Cerebellar cortex (tissue), 1 donor: Measurements from ENCODE around the gene PRMT5.

Experiments used
- DNase-seq: peaks from one replicate; pipeline ENCODE4 v3.0.0-alpha.2; 2015; ENCODE audit warnings: low spot score

Gene PRMT5

DNA sequence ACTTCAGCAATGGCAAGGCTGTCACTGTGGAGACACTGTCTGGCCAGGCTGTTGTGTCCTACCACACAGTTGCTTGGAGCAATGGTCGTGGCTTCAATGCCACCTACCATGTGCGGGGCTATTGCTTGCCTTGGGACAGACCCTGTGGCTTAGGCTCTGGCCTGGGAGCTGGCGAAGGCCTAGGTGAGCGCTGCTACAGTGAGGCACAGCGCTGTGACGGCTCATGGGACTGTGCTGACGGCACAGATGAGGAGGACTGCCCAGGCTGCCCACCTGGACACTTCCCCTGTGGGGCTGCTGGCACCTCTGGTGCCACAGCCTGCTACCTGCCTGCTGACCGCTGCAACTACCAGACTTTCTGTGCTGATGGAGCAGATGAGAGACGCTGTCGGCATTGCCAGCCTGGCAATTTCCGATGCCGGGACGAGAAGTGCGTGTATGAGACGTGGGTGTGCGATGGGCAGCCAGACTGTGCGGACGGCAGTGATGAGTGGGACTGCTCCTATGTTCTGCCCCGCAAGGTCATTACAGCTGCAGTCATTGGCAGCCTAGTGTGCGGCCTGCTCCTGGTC lies 53.3 kb downstream of the PRMT5 start:
- DNase-seq: no peak

DNA sequence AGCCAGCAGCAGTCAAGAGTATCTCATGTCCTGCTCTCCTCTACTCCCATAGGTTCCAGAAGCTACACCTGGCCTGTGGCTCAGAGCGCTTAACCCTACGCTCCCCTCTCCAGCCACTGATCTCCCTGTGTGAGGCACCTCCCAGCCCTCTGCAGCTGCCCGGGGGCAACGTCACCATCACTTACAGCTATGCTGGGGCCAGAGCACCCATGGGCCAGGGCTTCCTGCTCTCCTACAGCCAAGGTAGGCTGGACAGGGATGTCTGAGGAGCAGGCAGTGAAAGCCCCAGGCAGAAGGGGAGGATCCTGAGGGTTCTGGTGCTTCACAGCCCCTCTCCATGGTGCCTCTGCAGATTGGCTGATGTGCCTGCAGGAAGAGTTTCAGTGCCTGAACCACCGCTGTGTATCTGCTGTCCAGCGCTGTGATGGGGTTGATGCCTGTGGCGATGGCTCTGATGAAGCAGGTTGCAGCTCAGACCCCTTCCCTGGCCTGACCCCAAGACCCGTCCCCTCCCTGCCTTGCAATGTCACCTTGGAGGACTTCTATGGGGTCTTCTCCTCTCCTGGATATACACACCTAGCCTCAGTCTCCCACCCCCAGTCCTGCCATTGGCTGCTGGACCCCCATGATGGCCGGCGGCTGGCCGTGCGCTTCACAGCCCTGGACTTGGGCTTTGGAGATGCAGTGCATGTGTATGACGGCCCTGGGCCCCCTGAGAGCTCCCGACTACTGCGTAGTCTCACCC lies 54.0 kb downstream of the PRMT5 start:
- DNase-seq: no peak

DNA sequence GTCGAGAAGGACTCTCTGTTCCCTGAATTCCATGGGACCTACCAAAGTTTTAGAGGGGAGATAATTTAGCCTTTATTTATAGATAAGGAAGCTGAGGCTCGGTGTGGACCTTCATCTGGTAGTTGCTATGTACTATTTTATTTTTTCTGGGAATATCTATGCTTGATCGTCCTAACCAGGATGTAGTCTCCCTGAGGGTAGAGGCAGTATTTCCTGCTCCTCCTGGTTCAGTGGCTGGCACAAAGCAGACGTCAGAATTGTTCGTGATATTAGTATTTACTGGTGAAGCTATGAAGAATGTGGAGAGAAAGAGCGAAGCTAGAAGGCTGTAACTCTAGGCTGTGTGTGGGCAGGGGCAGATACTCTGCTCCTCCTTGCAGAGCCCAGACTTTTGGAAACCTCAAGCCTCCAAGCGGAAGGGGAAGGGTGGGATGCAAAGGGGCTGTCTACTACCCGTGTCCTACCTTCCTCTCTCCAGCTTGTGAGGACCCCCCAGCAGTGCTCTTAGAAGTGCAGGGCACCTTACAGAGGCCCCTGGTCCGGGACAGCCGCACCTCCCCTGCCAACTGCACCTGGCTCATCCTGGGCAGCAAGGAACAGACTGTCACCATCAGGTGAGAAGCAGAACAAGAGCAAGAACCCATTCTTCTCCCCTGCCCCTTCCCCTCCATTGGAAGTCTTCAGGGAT lies 56.2 kb downstream of the PRMT5 start:
- DNase-seq: no peak

DNA sequence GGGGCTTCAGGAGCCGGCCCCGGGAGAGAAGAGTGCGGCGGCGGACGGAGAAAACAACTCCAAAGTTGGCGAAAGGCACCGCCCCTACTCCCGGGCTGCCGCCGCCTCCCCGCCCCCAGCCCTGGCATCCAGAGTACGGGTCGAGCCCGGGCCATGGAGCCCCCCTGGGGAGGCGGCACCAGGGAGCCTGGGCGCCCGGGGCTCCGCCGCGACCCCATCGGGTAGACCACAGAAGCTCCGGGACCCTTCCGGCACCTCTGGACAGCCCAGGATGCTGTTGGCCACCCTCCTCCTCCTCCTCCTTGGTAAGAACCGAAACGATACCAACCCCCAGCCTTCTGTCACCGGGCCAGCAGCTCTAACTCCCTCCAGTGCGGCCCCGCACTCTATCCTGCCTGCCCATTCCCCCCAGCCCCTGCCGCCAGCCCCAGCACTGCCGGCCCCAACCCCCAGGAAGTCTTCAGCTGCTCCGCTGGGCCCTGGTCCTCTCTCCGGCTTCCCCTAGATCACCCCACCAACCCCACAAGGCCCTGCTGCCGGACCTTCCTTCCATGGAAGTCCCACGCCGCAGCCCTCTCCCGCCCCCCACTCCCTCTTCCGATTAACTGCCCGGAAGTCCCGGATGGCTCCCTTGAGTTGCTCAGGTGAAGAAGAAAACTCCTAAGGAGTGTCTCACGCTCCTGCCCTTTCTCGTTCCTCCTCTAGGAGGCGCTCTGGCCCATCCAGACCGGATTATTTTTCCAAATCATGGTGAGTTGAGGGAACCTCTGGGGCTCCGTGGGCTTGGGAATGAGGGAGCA lies 56.9 kb downstream of the PRMT5 start:
- DNase-seq: peak; percentile 85

DNA sequence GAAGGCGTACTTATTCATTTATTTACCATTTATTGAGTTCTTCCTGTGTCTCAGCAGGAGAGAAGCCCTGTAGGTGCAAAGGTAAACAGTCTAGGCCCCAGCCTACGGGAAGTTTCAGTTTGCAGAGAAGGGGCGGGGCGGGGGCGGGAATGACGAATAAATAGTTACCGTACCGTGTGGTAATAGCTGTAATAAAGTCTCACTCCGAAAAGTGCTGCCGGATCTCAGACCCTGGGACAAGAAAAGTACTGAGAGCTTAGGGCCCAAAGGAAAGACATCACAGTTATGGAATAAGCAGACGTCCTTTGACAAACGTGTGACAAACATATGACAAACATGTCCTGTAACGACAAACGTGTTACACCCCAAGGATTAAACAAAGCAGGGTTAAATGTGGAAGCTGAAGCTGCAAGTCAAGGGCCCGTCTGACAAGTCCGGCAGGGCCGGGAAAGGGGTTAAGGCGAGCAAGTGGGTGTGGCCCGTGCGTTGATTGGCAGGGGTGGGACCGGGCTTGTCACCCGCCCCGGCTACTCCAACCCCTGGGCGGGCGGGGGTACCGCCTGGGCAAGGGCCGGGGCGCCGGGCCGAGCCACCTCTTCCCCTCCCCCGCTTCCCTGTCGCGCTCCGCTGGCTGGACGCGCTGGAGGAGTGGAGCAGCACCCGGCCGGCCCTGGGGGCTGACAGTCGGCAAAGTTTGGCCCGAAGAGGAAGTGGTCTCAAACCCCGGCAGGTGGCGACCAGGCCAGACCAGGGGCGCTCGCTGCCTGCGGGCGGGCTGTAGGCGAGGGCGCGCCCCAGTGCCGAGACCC lies 57.7 kb downstream of the PRMT5 start, which contains the start of gene LRP10:
Gene LRP10 (plus strand): TSS at position 517 of the 809 bp plus-strand sequence. CDS start 564 bp downstream, outside the sequence.
- DNase-seq: peak; percentile 87

DNA sequence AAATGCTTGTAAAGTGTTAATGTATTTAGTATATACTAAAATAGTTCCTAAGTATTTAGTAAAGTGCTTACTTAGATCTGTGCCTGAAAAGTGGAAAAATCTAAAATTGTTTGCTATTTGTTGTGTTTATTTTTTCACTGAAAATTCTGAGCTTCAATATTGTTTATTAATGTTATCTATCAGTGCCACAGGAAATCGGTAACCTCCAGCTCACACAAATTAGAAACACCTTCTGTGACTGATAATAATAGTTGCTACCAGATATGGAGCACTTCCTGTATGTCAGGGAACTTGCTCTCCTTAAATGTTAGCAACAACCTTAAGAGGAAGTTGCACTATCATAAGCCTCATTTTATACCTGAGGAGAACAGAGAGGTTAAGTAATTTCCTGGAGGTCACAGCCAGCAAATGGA lies 58.4 kb downstream of the PRMT5 start:
- no peak for DNase-seq
